K562 (cell line): ENCODE measurements around the gene AURKB. TPM values are rescaled to one million over a fixed set of nuclear protein-coding genes. Genes with fewer than 3 reads are reported as not detected.
A peak's percentile ranks its signal among the peaks of the same experiment; 100 is the strongest.

Source experiments
- BRD9 ChIP-seq: fragments of 450-650 bp; IDR thresholded peaks from 2 replicates; pipeline ENCODE4 v1.6.1; 2018; ENCODE audit warnings: low read depth; ENCODE audit not compliant: partially characterized antibody
- EWSR1 ChIP-seq: fragments of 450-650 bp; IDR thresholded peaks from 2 replicates; pipeline ENCODE4 v1.6.1; 2018; ENCODE audit warnings: borderline replicate concordance, mild to moderate bottlenecking, low read depth, moderate library complexity; ENCODE audit not compliant: partially characterized antibody
- GATA2 ChIP-seq: sonication (generic); formaldehyde crosslinking; IDR thresholded peaks from 2 replicates; pipeline ENCODE4 v1.4.0; 2020; ENCODE audit warnings: mild to moderate bottlenecking, missing genetic modification reagents
- JUNB ChIP-seq: fragments of 450-650 bp; formaldehyde crosslinking; conservative IDR thresholded peaks from 2 replicates; pipeline ENCODE4 v1.4.0; 2020; ENCODE audit warnings: mild to moderate bottlenecking
- MNT ChIP-seq, 2 experiments: fragments of 450-650 bp; conservative IDR thresholded peaks; 2 replicates each; pipeline ENCODE4 v1.6.1; 2017; ENCODE audit warnings: mild to moderate bottlenecking in 2 of 2, moderate library complexity in 2 of 2
- MTA3 ChIP-seq: fragments of 450-650 bp; formaldehyde crosslinking; IDR thresholded peaks from 2 replicates; pipeline ENCODE4 v1.6.1; 2017; ENCODE audit warnings: mild to moderate bottlenecking, borderline replicate concordance
- PML ChIP-seq: IDR thresholded peaks from 2 replicates; pipeline ENCODE4 v1.6.1; 2012; ENCODE audit warnings: low read length, inconsistent platforms
- PTBP1 ChIP-seq: fragments of 200-400 bp; formaldehyde crosslinking; IDR thresholded peaks from 2 replicates; pipeline ENCODE4 v1.6.1; 2017; ENCODE audit warnings: low read depth, low read length
- RAD51 ChIP-seq: fragments of 450-650 bp; IDR thresholded peaks from 2 replicates; pipeline ENCODE4 v1.7.1; 2016; ENCODE audit warnings: low read depth, mild to moderate bottlenecking, borderline replicate concordance
- ZBTB34 ChIP-seq: fragments of 250-450 bp; sonication (Bioruptor Pico); IDR thresholded peaks from 2 replicates; pipeline ENCODE4 v1.8.0; 2021; ENCODE audit warnings: mild to moderate bottlenecking, moderate library complexity
- ZNF121 ChIP-seq: sonication (generic); formaldehyde crosslinking; conservative IDR thresholded peaks from 2 replicates; pipeline ENCODE4 v1.8.0; 2022; ENCODE audit warnings: missing genetic modification reagents
- ZNF384 ChIP-seq: IDR thresholded peaks from 2 replicates; pipeline ENCODE4 v1.6.1; 2012; ENCODE audit warnings: low read depth, low read length, improper control_type of control experiment
- polyA plus RNA-seq, 8 experiments: library from polyadenylated mRNA; depleted of rRNA in 4 of 8; stranded (reverse) in 5 of 8; unstranded in 3 of 8; fragments of >200 nt; fragmentation: Nextera tagmentation in 2 of 8; fragmentation: Illumina TruSeq in 1 of 8; extraction: Ambion mirVana in 2 of 8; extraction: Trizol in 1 of 8; gene quantifications; 2 replicates each; pipeline versions ENCODE4 v1.2.1 to v1.2.3, GENCODE V29; 2011 to 2014; ENCODE audit warnings: inconsistent platforms in 1 of 8, missing spikeins in 1 of 8
- total RNA-seq, 7 experiments: library from RNA; depleted of rRNA in 6 of 7; stranded (reverse); fragments of >200 nt in 6 of 7; fragmentation: Illumina TruSeq in 2 of 7; extraction: Trizol in 2 of 7; gene quantifications; 2 replicates each; pipeline versions ENCODE4 v1.2.1 to v1.2.3, GENCODE V29; 2011 to 2021; ENCODE audit warnings: low replicate concordance in 1 of 7
- TF ChIP-seq, protein P1 (sequence below): fragments of 250-450 bp; sonication (Bioruptor Pico); IDR thresholded peaks from 2 replicates; pipeline ENCODE4 v1.9.0; 2021; ENCODE audit warnings: mild to moderate bottlenecking
- TF ChIP-seq, protein P2 (sequence below): fragments of 250-450 bp; sonication (Bioruptor Pico); IDR thresholded peaks from 2 replicates; pipeline ENCODE4 v1.5.0; 2020; ENCODE audit warnings: mild to moderate bottlenecking, borderline replicate concordance
- TF ChIP-seq, protein P3 (sequence below): fragments of 200-800 bp; sonication (Bioruptor generic); IDR thresholded peaks from 2 replicates; pipeline ENCODE4 v1.6.1; 2017; ENCODE audit warnings: missing genetic modification characterization, missing compliant biosample characterization
- TF ChIP-seq, protein P4 (sequence below): fragments of 450-650 bp; IDR thresholded peaks from 2 replicates; pipeline ENCODE4 v1.6.1; 2017; ENCODE audit warnings: antibody characterized with exemption
- TF ChIP-seq, protein P5 (sequence below): IDR thresholded peaks from 2 replicates; pipeline ENCODE4 v1.6.1; 2011; ENCODE audit not compliant: insufficient read length; ENCODE audit errors: extremely low read depth

AURKB gene
- total and polyA plus RNA-seq, 9 of the 15 experiments (the other 6 are each of a cell fraction or from before 2014, with no cell fraction given) = 27.2 to 114 (median 74.8) TPM

- TF ChIP-seq, protein P1, sequence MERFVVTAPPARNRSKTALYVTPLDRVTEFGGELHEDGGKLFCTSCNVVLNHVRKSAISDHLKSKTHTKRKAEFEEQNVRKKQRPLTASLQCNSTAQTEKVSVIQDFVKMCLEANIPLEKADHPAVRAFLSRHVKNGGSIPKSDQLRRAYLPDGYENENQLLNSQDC (CRISPR knock-in tag) = no peak
- no peak for TF ChIP-seq JUNB (CRISPR knock-in tag)
- TF ChIP-seq ZBTB34 (CRISPR knock-in tag) = no peak
- no peak for TF ChIP-seq GATA2 (CRISPR knock-in tag)
- TF ChIP-seq, protein P2, sequence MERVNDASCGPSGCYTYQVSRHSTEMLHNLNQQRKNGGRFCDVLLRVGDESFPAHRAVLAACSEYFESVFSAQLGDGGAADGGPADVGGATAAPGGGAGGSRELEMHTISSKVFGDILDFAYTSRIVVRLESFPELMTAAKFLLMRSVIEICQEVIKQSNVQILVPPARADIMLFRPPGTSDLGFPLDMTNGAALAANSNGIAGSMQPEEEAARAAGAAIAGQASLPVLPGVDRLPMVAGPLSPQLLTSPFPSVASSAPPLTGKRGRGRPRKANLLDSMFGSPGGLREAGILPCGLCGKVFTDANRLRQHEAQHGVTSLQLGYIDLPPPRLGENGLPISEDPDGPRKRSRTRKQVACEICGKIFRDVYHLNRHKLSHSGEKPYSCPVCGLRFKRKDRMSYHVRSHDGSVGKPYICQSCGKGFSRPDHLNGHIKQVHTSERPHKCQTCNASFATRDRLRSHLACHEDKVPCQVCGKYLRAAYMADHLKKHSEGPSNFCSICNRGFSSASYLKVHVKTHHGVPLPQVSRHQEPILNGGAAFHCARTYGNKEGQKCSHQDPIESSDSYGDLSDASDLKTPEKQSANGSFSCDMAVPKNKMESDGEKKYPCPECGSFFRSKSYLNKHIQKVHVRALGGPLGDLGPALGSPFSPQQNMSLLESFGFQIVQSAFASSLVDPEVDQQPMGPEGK (CRISPR knock-in tag) = no peak
- TF ChIP-seq, protein P3, sequence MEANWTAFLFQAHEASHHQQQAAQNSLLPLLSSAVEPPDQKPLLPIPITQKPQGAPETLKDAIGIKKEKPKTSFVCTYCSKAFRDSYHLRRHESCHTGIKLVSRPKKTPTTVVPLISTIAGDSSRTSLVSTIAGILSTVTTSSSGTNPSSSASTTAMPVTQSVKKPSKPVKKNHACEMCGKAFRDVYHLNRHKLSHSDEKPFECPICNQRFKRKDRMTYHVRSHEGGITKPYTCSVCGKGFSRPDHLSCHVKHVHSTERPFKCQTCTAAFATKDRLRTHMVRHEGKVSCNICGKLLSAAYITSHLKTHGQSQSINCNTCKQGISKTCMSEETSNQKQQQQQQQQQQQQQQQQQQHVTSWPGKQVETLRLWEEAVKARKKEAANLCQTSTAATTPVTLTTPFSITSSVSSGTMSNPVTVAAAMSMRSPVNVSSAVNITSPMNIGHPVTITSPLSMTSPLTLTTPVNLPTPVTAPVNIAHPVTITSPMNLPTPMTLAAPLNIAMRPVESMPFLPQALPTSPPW (CRISPR knock-in tag) = no peak
- TF ChIP-seq MNT (conservative IDR thresholded peaks at IDR 0.05) = peak; percentile 84 to 90
- TF ChIP-seq ZNF384 = no peak
- TF ChIP-seq BRD9 = peak; percentile 85
- 0 out of 2 replicates have a peak, but pooled peaks have one; percentile 48 for TF ChIP-seq RAD51
- TF ChIP-seq EWSR1 = no peak
- TF ChIP-seq, protein P4, sequence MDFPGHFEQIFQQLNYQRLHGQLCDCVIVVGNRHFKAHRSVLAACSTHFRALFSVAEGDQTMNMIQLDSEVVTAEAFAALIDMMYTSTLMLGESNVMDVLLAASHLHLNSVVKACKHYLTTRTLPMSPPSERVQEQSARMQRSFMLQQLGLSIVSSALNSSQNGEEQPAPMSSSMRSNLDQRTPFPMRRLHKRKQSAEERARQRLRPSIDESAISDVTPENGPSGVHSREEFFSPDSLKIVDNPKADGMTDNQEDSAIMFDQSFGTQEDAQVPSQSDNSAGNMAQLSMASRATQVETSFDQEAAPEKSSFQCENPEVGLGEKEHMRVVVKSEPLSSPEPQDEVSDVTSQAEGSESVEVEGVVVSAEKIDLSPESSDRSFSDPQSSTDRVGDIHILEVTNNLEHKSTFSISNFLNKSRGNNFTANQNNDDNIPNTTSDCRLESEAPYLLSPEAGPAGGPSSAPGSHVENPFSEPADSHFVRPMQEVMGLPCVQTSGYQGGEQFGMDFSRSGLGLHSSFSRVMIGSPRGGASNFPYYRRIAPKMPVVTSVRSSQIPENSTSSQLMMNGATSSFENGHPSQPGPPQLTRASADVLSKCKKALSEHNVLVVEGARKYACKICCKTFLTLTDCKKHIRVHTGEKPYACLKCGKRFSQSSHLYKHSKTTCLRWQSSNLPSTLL = peak; percentile 45; the same call in 1 of the 2 replicates
- TF ChIP-seq MTA3 = 0 out of 2 replicates have a peak, but pooled peaks have one; percentile 38
- TF ChIP-seq, protein P5, sequence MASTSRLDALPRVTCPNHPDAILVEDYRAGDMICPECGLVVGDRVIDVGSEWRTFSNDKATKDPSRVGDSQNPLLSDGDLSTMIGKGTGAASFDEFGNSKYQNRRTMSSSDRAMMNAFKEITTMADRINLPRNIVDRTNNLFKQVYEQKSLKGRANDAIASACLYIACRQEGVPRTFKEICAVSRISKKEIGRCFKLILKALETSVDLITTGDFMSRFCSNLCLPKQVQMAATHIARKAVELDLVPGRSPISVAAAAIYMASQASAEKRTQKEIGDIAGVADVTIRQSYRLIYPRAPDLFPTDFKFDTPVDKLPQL = no peak
- TF ChIP-seq PTBP1 = 0 out of 2 replicates have a peak, but pooled peaks have one; percentile 26
- no peak for TF ChIP-seq ZNF121 (CRISPR knock-in tag)
- no peak for TF ChIP-seq PML
Observed at GRCh38 chr17:8187517-8188262, 22.7 kb downstream of the AURKB start (continued).
